ENCODE results near the gene LIPC. TPM values are rescaled to one million over a fixed set of nuclear protein-coding genes. Genes with fewer than 3 reads are reported as not detected.

The LIPC gene
- total and polyA plus RNA-seq, 2 donors (not counting 3 experiments of a cell fraction or from before 2014, with no cell fraction given), result not detected

DNA sequence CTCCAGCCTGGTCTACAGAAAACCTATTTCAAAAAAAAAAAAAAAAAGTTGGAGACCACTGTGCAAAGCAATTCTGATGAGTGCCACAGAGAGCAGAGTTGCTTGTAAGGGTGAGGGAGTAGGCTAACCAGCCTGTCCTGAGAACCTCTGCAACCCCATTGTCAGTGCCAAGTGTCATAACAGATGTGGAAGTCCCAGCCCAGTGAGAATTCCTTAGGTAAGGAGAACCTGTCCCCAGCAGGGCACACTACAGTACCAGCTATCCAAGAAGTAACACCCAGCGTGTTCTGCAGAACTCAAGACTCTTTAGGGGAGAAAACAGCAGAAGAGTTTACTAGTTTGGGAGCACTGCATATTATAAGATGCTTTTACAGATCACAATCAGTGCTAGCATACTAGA is 156.3 kb downstream of the LIPC start:
- Histone ChIP-seq H3K27me3 (ENCODE audit: control insufficient read depth in 2 of 2, insufficient read depth in 2 of 2, low read length in 2 of 2) (no peaks in the 10 kb centered on the region), H3K4me3 (replicated peaks in 1 of 3; ENCODE audit: insufficient read depth in 1 of 3, low read depth in 1 of 3, low read length in 3 of 3) (no peak overlapping the region), H4K20me1 (replicated peaks; ENCODE audit: control insufficient read depth, extremely low read depth, insufficient read depth, low read length) (no peaks in the 10 kb centered on the region), H3K79me2 (ENCODE audit: control insufficient read depth, insufficient read depth, low read length) (no peaks in the 10 kb centered on the region), H3K36me3 (ENCODE audit: control insufficient read depth in 2 of 2, extremely low read depth in 1 of 2, insufficient read depth in 2 of 2, low read length in 2 of 2) (no peaks in the 10 kb centered on the region), H3K9me1 (replicated peaks; ENCODE audit: control insufficient read depth, extremely low read depth, insufficient read depth, low read length) (no peaks in the 10 kb centered on the region), H3K4me1 (ENCODE audit: control insufficient read depth, extremely low read depth, insufficient read depth, low read length) (no peaks in the 10 kb centered on the region), H3K9me3 (replicated peaks; ENCODE audit: control insufficient read depth, insufficient read depth, low read length) (no peaks in the 10 kb centered on the region), H3K9ac (replicated peaks; ENCODE audit: extremely low read depth, insufficient read depth, low read length) (no peak overlapping the region), H2AFZ (ENCODE audit: low read depth, low read length) (no peak overlapping the region), H3K4me2 (ENCODE audit: insufficient read depth, low read length) (no peak overlapping the region), H3K27ac (ENCODE audit: insufficient read depth, low read depth, low read length) (no peak overlapping the region)
- FAIRE-seq (no peak), DNase-seq (ENCODE audit: low read depth, low spot score) (no peak)
- no TSS peak for BruUV-seq (replicated peaks)
- intact Hi-C loops (cut with micrococcal nuclease) (no loop called here), dilution Hi-C loops (cut with MboI; ENCODE audit: extremely low pct_ligation_motif_present, low sequenced_read_pairs) (no loop called here)
- ChIA-PET POLR2A (no interaction called here), CTCF (no interaction called here)
- TF ChIP-seq, protein P1, sequence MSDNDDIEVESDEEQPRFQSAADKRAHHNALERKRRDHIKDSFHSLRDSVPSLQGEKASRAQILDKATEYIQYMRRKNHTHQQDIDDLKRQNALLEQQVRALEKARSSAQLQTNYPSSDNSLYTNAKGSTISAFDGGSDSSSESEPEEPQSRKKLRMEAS (IDR thresholded peaks at IDR 0.05; ENCODE audit: insufficient read depth, insufficient read length), result no peak
- TF ChIP-seq JUN (IDR thresholded peaks at IDR 0.05; ENCODE audit: borderline replicate concordance, insufficient read depth, insufficient read length, low read depth), result no peak
- TF ChIP-seq GATA2 (IDR thresholded peaks at IDR 0.05; ENCODE audit: insufficient read depth, insufficient read length, low read depth, low read length), result no peak
- no peak for TF ChIP-seq MYC (IDR thresholded peaks at IDR 0.05; ENCODE audit: low read depth, low read length)
- TF ChIP-seq POLR2AphosphoS5 (IDR thresholded peaks at IDR 0.05; ENCODE audit: insufficient read depth, low read depth, low read length), result no peak
- TF ChIP-seq POLR2A (IDR thresholded peaks at IDR 0.05; ENCODE audit: low read depth, low read length), result no peak
- TF ChIP-seq, protein P2, sequence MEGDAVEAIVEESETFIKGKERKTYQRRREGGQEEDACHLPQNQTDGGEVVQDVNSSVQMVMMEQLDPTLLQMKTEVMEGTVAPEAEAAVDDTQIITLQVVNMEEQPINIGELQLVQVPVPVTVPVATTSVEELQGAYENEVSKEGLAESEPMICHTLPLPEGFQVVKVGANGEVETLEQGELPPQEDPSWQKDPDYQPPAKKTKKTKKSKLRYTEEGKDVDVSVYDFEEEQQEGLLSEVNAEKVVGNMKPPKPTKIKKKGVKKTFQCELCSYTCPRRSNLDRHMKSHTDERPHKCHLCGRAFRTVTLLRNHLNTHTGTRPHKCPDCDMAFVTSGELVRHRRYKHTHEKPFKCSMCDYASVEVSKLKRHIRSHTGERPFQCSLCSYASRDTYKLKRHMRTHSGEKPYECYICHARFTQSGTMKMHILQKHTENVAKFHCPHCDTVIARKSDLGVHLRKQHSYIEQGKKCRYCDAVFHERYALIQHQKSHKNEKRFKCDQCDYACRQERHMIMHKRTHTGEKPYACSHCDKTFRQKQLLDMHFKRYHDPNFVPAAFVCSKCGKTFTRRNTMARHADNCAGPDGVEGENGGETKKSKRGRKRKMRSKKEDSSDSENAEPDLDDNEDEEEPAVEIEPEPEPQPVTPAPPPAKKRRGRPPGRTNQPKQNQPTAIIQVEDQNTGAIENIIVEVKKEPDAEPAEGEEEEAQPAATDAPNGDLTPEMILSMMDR (IDR thresholded peaks at IDR 0.05; ENCODE audit: extremely low read depth in 1 of 2, insufficient read depth in 1 of 2, low read depth in 1 of 2, low read length in 2 of 2), result no peak
- TF ChIP-seq EZH2 (IDR thresholded peaks at IDR 0.05; ENCODE audit: borderline replicate concordance, low read depth, low read length, severe bottlenecking), result no peak
- TF ChIP-seq FOS (IDR thresholded peaks at IDR 0.05; ENCODE audit: borderline replicate concordance, insufficient read depth, low read length), result no peak

All from endothelial cell of umbilical vein (primary cell).